Left kidney (tissue), 2 donors: ENCODE results near the gene MRPS16. TPM values are rescaled to one million over a fixed set of nuclear protein-coding genes. Genes with fewer than 3 reads are reported as not detected.
A peak's percentile ranks its signal among the peaks of the same experiment; 100 is the strongest.

Source experiments
- DNase-seq: peaks from one replicate; pipeline ENCODE4 v3.0.0-alpha.2; 2013
- polyA plus RNA-seq: library from polyadenylated mRNA; unstranded; fragments of 120-200 nt; gene quantifications from one replicate; pipeline ENCODE4 v1.2.1, GENCODE V29; 2013; ENCODE audit not compliant: insufficient read length

The MRPS16 gene
- polyA plus RNA-seq, 1 donor = 76.0 TPM

DNA sequence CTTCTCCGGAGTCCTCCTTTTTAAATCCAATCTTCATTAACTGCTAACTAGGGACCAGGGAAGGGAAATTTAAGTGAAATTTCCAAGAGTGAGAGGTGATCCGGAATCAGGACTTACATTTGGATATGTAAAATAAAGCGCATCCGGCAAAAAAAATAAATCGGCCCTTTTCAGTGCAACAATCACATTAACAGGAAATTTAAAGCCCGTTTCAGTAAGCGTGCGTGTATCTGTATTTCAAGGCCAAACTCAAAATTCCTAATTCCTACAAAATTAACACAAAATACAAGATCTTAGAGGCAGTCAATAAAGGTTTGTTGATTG, 6.2 kb downstream of the MRPS16 start:
- DNase-seq = no peak

DNA sequence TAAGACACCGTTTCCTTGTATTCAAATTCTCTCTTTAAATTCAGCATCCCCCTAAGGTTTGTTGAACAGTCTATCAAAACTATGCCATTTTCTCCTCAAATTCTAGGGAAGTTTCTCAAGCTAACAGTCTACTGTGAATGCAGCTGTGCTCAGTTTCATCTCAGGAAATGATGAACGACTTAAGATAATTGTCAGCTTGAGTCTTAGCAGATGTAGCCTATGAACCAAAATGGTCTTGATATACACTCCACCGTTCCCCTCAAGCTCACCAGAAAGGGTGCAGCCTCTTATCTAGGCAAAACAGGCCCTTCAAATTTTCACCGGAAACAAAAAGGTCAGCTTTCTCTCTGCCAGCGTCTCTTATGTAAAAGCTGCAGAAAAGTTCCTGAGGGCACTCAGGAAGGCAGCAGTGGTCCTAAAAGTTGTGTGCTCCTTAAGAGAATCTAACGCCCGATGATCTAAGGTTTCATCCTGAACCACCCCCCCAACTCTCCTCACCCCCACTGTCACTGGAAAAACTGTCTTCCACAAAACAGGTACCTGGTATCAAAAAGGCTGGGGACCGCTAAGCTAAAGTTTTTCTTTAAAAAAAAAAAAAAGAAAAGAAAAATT, 7.5 kb downstream of the MRPS16 start:
- no peak for DNase-seq

GRCh38 chr10:73239908-73240307, 12.5 kb downstream of the MRPS16 start:
- DNase-seq = no peak

DNA sequence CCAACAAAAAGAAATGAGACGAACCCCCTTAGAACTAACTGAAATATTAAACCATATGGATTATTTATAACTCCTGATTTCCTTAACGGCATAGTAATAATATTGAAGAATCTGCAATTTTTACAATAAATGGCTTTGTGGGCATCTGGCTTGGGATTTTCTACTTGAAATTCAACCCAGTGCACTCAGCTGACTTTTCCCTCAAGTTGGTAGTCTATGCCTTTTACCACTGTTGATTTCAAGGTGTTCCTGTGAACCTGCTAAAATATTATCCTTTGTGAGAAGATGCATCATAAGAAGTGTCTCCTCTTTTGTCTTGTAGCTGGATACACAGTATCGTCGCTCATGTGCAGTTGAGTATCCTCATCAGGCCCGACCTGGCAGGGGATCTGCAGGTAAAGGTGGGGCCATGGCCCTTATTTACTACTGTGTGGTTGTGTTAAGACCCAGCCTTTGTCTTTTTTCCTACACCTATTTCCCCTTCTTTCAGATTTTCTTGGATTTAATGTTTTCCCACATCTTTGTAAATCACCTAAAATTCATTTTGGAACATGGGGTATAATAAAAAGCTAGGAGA, 13.4 kb downstream of the MRPS16 start:
- DNase-seq = no peak

DNA sequence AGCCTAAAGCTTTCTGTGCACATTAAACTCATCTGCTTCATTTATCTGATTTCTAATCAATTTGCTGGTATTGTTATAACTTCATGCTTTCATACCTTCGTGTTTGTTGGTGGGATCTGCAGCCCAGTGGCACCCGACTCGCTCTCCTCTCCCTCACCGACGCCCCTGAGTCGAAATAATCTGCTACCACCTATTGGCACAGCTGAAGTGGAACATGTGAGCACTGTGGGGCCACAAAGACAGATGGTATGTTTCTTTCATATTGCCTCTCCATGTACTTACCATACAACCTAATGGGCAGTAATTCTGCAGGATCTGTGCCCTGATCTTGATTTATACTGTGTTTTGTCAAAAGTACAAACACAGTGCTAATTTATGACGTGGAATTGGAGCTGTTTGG, 17.7 kb downstream of the MRPS16 start:
- DNase-seq = no peak

DNA sequence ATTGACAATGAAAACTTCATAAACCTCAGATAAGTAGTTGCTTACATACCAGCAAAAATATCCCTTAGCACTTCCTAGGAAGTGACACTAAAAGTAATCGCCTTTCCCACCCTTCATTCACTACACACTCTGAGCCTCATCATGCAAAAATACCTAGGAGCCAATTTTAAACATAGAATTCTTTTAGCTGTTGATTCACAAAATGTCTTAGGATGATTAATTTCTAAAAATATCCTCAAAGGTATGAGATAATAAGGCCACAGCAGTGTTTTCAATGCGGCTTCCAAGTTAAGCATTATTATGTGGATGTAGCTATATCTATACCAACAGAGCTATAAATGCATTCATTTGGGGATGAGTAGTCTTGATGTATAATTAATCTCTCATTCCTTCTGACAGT, 18.6 kb downstream of the MRPS16 start:
- DNase-seq = no peak

DNA sequence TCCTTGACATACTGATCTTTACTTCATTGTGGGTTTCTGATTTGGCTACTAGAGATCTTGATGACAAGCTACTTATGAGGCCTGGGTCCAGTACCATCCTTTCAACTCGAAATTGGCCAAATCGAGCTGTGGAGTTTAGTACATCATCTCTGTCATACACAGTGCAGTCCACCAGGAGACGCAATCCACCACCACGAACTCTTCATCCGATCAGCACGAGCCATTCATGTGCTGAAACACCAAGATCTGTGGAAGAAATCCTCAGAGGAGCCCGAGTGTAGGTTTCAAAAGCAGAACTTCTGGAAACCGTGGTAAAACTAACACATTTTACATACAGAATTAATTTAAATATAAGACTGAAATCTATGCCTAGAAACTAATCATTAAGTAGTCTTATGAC, 19.6 kb downstream of the MRPS16 start:
- DNase-seq = no peak

DNA sequence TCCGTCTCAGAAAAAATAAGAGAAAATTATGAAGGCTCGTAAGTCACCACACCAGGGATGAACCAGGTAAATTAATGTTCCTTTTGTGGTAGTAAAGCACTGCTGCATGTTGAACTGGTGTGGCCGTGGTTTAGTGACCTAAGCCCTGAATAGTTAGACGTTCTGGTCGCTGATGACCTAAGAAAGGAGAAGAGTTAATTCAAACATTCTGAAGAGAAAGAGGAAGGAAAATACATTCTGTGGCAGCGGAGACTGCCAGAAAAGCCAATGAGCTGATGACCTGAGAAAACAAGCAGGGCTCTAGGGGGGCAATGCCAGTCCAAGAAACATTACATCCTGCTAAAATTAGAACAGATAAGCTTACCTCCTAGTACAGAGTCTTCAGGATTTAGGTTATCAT, 22.9 kb downstream of the MRPS16 start:
- DNase-seq = no peak

GRCh38 chr10:73228247-73228646, 24.2 kb downstream of the MRPS16 start:
- no peak for DNase-seq

DNA sequence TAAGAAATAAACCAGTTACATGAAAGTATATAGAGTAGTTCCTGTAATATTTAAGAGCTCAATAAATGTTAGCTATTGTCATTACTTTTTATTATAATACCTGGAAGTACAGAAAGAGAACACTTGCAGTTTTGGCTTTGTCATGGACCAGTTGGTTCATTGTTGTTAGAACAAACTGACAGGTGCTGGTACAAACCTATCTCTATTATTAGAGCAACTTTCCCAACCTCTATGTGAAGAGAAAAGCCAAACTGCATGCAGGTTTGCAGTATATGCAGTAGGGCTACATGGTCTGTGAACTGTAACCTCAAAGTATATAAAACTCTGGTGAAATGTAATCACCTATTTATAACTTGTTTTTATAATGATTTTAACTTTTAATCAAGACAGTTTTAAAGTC, 25.8 kb downstream of the MRPS16 start:
- DNase-seq = no peak

DNA sequence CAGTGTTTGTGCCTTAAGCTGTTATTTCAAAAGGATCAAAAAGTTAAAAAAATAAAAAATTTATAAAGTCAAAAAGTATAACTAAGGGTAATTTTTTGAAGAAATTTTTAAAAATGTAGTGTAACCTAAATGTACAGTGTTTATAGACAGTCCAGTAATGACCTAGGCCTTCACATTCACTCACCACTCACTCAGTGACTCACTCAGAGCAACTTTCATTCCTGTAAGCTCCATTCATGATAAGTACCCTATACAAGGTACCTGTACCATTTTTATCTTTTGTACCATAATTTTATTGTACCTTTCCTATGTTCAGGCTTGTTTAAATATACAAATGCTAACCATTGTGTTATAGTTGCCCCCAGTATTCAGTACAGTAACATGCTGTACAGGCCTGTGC, 26.9 kb downstream of the MRPS16 start:
- DNase-seq = no peak

DNA sequence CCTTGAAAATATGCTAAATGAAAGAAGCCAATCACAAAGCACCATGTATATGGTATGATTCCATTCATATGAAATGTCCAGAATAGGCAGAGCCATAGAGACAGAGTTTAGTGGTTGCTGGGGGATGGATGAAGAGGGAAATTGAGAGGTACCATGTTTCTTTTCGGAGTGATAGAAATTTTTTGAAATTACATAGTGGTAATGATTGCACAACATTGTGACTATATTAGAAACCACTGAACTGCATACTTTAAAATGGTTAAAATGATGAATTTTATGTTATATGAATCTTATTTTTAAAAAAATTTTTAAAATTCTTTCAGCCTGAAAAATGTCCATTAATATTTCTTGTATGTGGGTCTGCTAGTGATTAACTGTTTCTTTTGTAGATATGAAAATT, 31.5 kb downstream of the MRPS16 start:
- no peak for DNase-seq

DNA sequence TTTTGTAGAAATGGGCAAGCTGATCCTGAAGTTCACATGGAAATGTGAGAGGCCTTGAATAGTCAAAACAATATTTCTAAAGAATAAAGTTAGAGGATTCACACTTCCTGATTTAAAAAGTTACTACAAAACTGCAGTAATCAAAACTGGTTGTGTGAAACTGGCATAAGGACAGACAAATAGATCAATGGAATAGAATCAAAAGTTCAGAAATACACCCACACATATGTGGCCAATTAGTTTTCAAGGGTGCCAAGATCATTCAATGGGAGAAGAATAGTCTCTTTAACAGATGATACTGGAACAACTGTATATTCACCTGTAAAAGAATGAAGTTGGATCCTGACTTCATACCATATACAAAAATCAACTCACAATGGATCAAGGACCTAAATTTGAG, 33.1 kb downstream of the MRPS16 start:
- DNase-seq = no peak

DNA sequence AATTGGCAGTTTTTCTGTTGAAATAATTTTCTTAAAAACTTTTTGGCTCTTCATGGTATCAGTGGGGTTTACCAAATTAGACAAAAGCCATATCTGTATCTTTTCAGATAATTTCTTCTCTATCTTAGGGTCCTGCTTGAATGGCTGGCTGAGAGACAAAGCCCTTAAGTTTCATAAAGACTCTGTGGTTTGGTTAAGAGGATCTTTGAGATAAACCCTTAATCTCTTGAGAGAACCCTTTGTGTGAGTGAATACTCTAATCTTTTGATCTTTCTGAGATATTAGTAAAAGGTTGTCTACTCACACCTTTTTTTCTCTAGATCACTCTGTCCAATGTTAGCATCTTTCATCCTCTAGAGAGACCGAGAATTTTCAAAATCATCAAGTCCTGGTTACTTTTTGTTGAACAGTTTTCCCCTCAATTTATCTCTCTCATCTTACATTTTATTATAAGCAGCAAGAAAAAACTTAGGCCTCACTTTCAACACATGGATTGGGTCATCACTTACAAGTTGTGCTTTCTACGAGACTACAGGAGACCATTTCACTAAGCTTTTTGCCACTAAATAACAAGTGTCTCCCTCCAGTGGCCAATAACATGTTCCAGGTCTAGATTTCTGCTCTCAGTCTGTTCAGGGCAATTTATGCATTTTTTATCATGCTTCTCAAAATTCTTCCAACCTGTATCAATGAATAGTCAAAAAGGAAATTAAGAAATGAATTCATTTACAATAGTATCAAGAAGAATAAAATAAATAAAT, 33.8 kb downstream of the MRPS16 start:
- no peak for DNase-seq

GRCh38 chr10:73217628-73218027, 34.8 kb downstream of the MRPS16 start:
- no peak for DNase-seq

DNA sequence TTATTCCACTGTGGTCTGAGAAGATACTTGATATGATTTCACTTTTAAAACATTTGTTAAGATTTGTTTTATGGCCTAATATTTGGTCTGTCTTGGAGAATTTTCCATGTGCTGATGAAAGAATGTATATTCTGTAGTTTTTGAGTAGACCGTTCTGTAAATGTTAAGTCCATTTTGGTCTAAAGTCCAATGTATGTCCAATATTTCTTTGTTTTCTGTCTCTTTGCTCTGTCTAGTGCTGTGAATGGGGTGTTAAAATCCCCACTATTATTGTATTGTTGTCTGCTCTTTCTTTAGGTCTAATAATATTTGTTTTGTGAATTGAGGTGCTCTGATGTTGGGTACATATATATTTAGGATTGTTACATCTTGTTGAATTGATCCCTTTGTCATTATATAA, 36.7 kb downstream of the MRPS16 start:
- DNase-seq = no peak

DNA sequence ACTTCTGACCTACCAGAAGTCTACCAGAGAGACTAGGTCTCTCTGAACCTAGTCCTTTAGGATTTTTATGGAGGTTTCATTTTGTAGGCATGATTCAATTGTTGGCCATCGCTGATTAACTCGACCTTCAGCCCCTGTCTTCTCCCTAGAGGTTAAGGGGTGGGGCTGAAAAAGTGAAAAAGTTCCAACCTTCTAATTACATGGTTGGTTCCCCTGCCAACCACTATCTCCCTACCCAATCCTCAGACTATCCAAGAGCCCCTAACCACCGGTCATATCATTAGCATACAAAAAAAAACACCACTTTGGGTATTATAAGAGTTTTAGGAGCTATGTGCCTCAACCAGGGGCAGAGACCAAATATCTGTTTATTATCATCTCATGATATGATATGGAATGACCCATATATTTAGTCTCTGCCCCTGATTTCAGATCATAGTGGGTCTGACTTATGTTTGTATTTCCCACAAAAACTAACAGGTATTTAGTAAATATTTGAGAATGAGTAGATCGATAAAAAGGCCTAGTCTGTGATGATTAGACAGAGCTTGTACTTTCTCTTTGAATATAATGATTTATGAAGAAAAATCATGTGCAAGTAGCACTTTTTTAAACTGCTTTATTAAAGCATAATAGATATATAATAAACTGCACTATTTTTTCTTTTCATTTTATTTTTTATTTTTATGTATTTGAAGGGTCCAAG, 41.2 kb downstream of the MRPS16 start:
- DNase-seq = no peak

GRCh38 chr10:73210395-73211105, 41.9 kb downstream of the MRPS16 start:
- no peak for DNase-seq

GRCh38 chr10:73209705-73210104, 42.7 kb downstream of the MRPS16 start:
- peak; percentile 7 for DNase-seq

DNA sequence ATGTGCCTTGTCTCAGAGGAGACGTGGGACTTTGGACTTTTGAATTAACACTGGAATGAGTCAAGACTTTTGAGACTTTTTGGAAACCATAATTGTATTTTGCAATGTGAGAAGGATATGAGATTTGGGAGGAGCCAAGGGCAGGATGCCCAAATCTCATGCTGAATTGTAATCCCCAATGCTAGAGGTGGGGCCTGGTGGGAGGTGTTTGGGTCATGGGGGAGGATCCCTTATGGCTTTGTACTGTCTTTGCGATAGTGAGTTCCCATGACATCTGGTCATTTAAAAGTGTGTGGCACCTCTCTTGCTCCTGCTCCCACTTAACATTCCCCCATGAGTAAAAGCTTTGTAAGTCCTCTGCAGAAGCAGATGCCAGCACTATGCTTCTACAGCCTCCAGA, 44.6 kb downstream of the MRPS16 start:
- no peak for DNase-seq

GRCh38 chr10:73206385-73206784, 46.1 kb downstream of the MRPS16 start:
- no peak for DNase-seq

- DNase-seq = no peak
Observed at GRCh38 chr10:73205890-73206289, 46.6 kb downstream of the MRPS16 start.

GRCh38 chr10:73205081-73205480, 47.4 kb downstream of the MRPS16 start:
- no peak for DNase-seq
